CD4-positive, alpha-beta T cell treated with Interleukin-2 at 100 ng/mL for 4 hours (primary cell): ENCODE results near the gene GNE.
A peak's percentile ranks its signal among the peaks of the same experiment; 100 is the strongest.

Experiments
- DNase-seq: peaks from one replicate; pipeline ENCODE4 v3.0.0-alpha.2; 2020; ENCODE audit warnings: low spot score

The GNE gene

DNA sequence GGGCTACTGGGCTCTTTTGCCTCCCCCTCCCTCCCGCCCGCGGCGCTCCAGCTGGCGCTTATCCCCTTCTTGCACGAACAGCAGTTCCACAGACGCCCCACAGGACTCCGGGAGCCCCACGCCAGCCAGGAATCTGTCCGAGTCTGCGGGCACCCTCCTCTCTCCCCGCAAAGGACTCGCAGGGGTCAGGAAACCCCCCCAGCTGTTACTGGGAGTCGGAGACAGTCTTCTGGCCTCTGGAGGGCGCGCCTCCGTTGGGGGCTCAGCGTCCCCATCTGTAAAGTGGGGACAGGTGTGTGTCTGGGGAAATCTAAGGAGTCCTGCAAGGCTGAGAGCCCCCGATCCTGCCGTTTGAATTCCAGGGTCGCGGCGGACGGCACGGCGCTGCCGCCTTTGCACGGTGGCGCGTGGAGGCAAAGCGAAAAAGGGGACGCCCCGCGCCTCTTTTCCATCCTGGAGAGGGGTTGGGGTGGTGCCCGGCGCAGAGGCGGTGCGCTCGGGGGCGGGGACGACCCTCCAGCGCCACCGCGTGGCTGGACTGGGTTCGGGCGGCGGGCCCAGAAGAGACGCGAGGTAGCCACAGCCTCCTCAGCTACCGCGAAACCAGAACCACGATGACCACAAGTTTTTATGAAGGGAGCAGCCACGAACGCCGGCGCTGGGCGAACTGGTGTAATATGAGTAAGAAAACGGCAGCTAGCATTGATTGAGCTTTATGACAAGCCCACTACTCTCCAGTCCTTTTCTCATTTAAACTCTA, 91.9 kb downstream of the GNE start:
- peak; percentile 86 for DNase-seq

DNA sequence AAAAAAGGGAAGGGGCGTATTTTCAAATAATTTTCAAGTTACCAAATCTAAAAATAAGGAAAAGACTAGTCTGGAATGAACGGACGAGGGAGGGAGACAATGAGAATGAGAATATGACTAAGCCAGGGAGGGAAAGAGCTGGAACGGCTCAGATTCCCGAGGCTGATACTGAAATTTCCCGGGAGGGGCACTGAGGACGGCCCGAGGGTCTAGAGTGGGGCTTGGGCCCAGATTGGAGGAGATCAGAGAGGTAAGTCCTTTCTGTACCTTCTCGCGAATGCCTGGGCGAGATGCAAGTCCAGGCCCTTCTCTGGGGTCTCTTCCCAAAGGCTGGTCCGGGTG, 92.5 kb downstream of the GNE start:
- DNase-seq: no peak

GRCh38 chr9:36164989-36165388, 93.3 kb downstream of the GNE start:
- no peak for DNase-seq
